GM23248 (cell line): Measurements from ENCODE around the gene PTPRZ1. TPM values are rescaled to one million over a fixed set of nuclear protein-coding genes. Genes with fewer than 3 reads are reported as not detected.

Experiments
- DNase-seq: peaks from one replicate; pipeline ENCODE4 v3.0.0-alpha.2; 2015
- H2AFZ ChIP-seq: fragments of 200-600 bp; sonication (generic); 2 replicates; pipeline ENCODE4 v1.6.1; 2016; ENCODE audit warnings: antibody characterized with exemption
- H3F3A ChIP-seq: fragments of 200-600 bp; sonication (generic); 2 replicates; pipeline ENCODE4 v1.6.1; 2016; ENCODE audit warnings: mild to moderate bottlenecking, antibody characterized with exemption, mixed run types; ENCODE audit not compliant: insufficient read depth
- H3K27ac ChIP-seq: fragments of 200-600 bp; sonication (generic); 2 replicates; pipeline ENCODE4 v1.5.1; 2016; ENCODE audit warnings: mild to moderate bottlenecking
- H3K27me3 ChIP-seq: fragments of 200-600 bp; sonication (generic); replicated peaks from 2 replicates; pipeline ENCODE4 v1.6.1; 2016; ENCODE audit warnings: mild to moderate bottlenecking; ENCODE audit not compliant: insufficient read depth
- H3K36me3 ChIP-seq: fragments of 200-600 bp; sonication (generic); 2 replicates; pipeline ENCODE4 v1.6.1; 2016; ENCODE audit warnings: low read depth, mild to moderate bottlenecking
- H3K4me1 ChIP-seq: fragments of 200-600 bp; sonication (generic); 2 replicates; pipeline ENCODE4 v1.6.1; 2016; ENCODE audit warnings: mild to moderate bottlenecking; ENCODE audit not compliant: insufficient read depth
- H3K4me2 ChIP-seq: fragments of 200-600 bp; sonication (generic); one replicate; pipeline ENCODE4 v1.6.1; 2016; ENCODE audit warnings: mild to moderate bottlenecking; ENCODE audit not compliant: unreplicated experiment
- H3K4me3 ChIP-seq: fragments of 200-600 bp; sonication (generic); 2 replicates; pipeline ENCODE4 v1.5.1; 2016; ENCODE audit warnings: mild to moderate bottlenecking
- H3K79me2 ChIP-seq: fragments of 200-600 bp; sonication (generic); 2 replicates; pipeline ENCODE4 v1.6.1; 2016; ENCODE audit warnings: mild to moderate bottlenecking; ENCODE audit not compliant: insufficient read depth
- H3K9ac ChIP-seq: fragments of 200-600 bp; sonication (generic); 2 replicates; pipeline ENCODE4 v1.6.1; 2016; ENCODE audit warnings: mild to moderate bottlenecking
- H3K9me2 ChIP-seq: fragments of 200-600 bp; sonication (generic); 2 replicates; pipeline ENCODE4 v1.6.1; 2016; ENCODE audit warnings: mixed run types, mild to moderate bottlenecking, moderate library complexity; ENCODE audit not compliant: insufficient read depth
- H3K9me3 ChIP-seq: fragments of 200-600 bp; sonication (generic); one replicate; pipeline ENCODE4 v1.6.1; 2017; ENCODE audit warnings: low read depth
- H4K20me1 ChIP-seq: fragments of 200-600 bp; sonication (generic); 2 replicates; pipeline ENCODE4 v1.6.0; 2016; ENCODE audit not compliant: insufficient read depth
- EZH2 ChIP-seq: fragments of 200-600 bp; sonication (generic); IDR thresholded peaks from 2 replicates; pipeline ENCODE4 v1.6.1; 2018; ENCODE audit warnings: antibody characterized with exemption, mild to moderate bottlenecking; ENCODE audit not compliant: insufficient read depth, poor library complexity, severe bottlenecking
- EZH2phosphoT487 ChIP-seq: fragments of 200-600 bp; sonication (generic); IDR thresholded peaks from 2 replicates; pipeline ENCODE4 v1.6.1; 2018; ENCODE audit warnings: antibody characterized with exemption, moderate library complexity, mild to moderate bottlenecking, low read depth; ENCODE audit not compliant: insufficient read depth
- WGBS, 2 experiments: methylation state at CpG; one replicate each; pipeline ENCODE4 v1.1.6; 2015 to 2017; ENCODE audit warnings: low lambda C conversion rate in 2 of 2, low coverage in 1 of 2; ENCODE audit errors: missing lambda C conversion rate in 2 of 2; 5-methylcytosine and 5-hydroxymethylcytosine counted together
- in situ Hi-C: fragments of 300-500 bp; cut with MboI; formaldehyde crosslinking; loops from 2 replicates; pipeline ENCODE4 v1.15.0; 2020
- polyA plus RNA-seq: library from polyadenylated mRNA; unstranded; fragments of >200 nt; fragmentation: Nextera tagmentation; extraction: Ambion mirVana; gene quantifications from 2 replicates; pipeline ENCODE4 v1.2.1, GENCODE V29; 2016
- total RNA-seq: library from RNA; depleted of rRNA; stranded (reverse); fragments of >200 nt; shearing (Covaris generic); gene quantifications from 2 replicates; pipeline ENCODE4 v1.2.3, GENCODE V29; 2014

The PTPRZ1 gene
- total and polyA plus RNA-seq, 2 experiments from 2014 or later: not detected

GRCh38 chr7:122006687-122007086, 133.7 kb downstream of the PTPRZ1 start:
- H4K20me1 ChIP-seq: no peaks in the 10 kb centered on the region
- H3K4me1 ChIP-seq: no peaks in the 10 kb centered on the region
- H3K9me2 ChIP-seq: no peaks in the 10 kb centered on the region
- no peaks in the 10 kb centered on the region for H3K9me3 ChIP-seq
- no peak overlapping the region for H3K4me3 ChIP-seq
- H3K27me3 ChIP-seq: no peaks in the 10 kb centered on the region
- TF ChIP-seq EZH2phosphoT487: no peak
- TF ChIP-seq EZH2: no peak
- H3F3A ChIP-seq: no peaks in the 10 kb centered on the region
- WGBS, 2 experiments: 0 to 2% methylated on average over 2 of the region's 2 CpGs
- in situ Hi-C loops: no loop called here
- no peak overlapping the region for H2AFZ ChIP-seq
- H3K36me3 ChIP-seq: no peaks in the 10 kb centered on the region
- DNase-seq: no peak
- H3K79me2 ChIP-seq: no peaks in the 10 kb centered on the region
- H3K9ac ChIP-seq: no peak overlapping the region
- H3K4me2 ChIP-seq: no peak overlapping the region
- no peak overlapping the region for H3K27ac ChIP-seq

GRCh38 chr7:122010116-122010515, 137.2 kb downstream of the PTPRZ1 start:
- no peaks in the 10 kb centered on the region for H3K79me2 ChIP-seq
- no peak overlapping the region for H3K4me2 ChIP-seq
- no peak overlapping the region for H3K27ac ChIP-seq
- WGBS, 2 experiments: 80 to 82% methylated on average over 7 of the region's 7 CpGs
- no peak overlapping the region for H3K9ac ChIP-seq
- no peaks in the 10 kb centered on the region for H3K27me3 ChIP-seq
- TF ChIP-seq EZH2: no peak
- TF ChIP-seq EZH2phosphoT487: no peak
- no peak for DNase-seq
- no peaks in the 10 kb centered on the region for H3F3A ChIP-seq
- no peaks in the 10 kb centered on the region for H3K36me3 ChIP-seq
- no peak overlapping the region for H3K4me3 ChIP-seq
- H4K20me1 ChIP-seq: no peaks in the 10 kb centered on the region
- in situ Hi-C loops: no loop called here
- no peaks in the 10 kb centered on the region for H3K4me1 ChIP-seq
- H2AFZ ChIP-seq: no peak overlapping the region
- no peaks in the 10 kb centered on the region for H3K9me2 ChIP-seq
- no peaks in the 10 kb centered on the region for H3K9me3 ChIP-seq

GRCh38 chr7:122013065-122013464, 140.1 kb downstream of the PTPRZ1 start:
- no peaks in the 10 kb centered on the region for H3K79me2 ChIP-seq
- H3F3A ChIP-seq: no peaks in the 10 kb centered on the region
- no peaks in the 10 kb centered on the region for H3K27me3 ChIP-seq
- H3K9ac ChIP-seq: no peak overlapping the region
- H4K20me1 ChIP-seq: no peaks in the 10 kb centered on the region
- TF ChIP-seq EZH2phosphoT487 (no peak), EZH2 (no peak)
- no peaks in the 10 kb centered on the region for H3K4me1 ChIP-seq
- WGBS, 2 experiments: 12 to 24% methylated on average over 2 of the region's 2 CpGs
- no peak overlapping the region for H3K4me3 ChIP-seq
- no peaks in the 10 kb centered on the region for H3K36me3 ChIP-seq
- H3K27ac ChIP-seq: no peak overlapping the region
- no peaks in the 10 kb centered on the region for H3K9me3 ChIP-seq
- in situ Hi-C loops: no loop called here
- no peaks in the 10 kb centered on the region for H3K9me2 ChIP-seq
- H3K4me2 ChIP-seq: no peak overlapping the region
- no peak for DNase-seq
- H2AFZ ChIP-seq: no peak overlapping the region

GRCh38 chr7:122013630-122014029, 140.7 kb downstream of the PTPRZ1 start:
- Histone ChIP-seq H4K20me1 (no peaks in the 10 kb centered on the region), H3K27me3 (no peaks in the 10 kb centered on the region), H2AFZ (no peak overlapping the region), H3K9ac (no peak overlapping the region), H3K9me2 (no peaks in the 10 kb centered on the region), H3K4me2 (no peak overlapping the region), H3F3A (no peaks in the 10 kb centered on the region), H3K4me3 (no peak overlapping the region), H3K27ac (no peak overlapping the region), H3K79me2 (no peaks in the 10 kb centered on the region), H3K9me3 (no peaks in the 10 kb centered on the region), H3K36me3 (no peaks in the 10 kb centered on the region), H3K4me1 (no peaks in the 10 kb centered on the region)
- WGBS, 2 experiments: 45% methylated on average over 3 of the region's 3 CpGs
- in situ Hi-C loops: no loop called here
- TF ChIP-seq EZH2phosphoT487 (no peak), EZH2 (no peak)
- DNase-seq: no peak

GRCh38 chr7:122014697-122015096, 141.7 kb downstream of the PTPRZ1 start:
- Histone ChIP-seq H3K4me3 (no peak overlapping the region), H3K36me3 (no peaks in the 10 kb centered on the region), H2AFZ (no peak overlapping the region), H3K9me2 (no peaks in the 10 kb centered on the region), H3K27me3 (no peaks in the 10 kb centered on the region), H3K4me1 (no peaks in the 10 kb centered on the region), H3K79me2 (no peaks in the 10 kb centered on the region), H3F3A (no peaks in the 10 kb centered on the region), H3K9ac (no peak overlapping the region), H3K4me2 (no peak overlapping the region), H3K27ac (no peak overlapping the region), H4K20me1 (no peaks in the 10 kb centered on the region), H3K9me3 (no peaks in the 10 kb centered on the region)
- 61 to 67% methylated on average over 1 of the region's 1 CpG for WGBS, 2 experiments
- TF ChIP-seq EZH2phosphoT487 (no peak), EZH2 (no peak)
- peak; percentile 15 for DNase-seq
- in situ Hi-C loops: no loop called here
